Osteocyte (in vitro differentiated cells): ENCODE measurements around the gene RREB1. TPM values are rescaled to one million over a fixed set of nuclear protein-coding genes. Genes with fewer than 3 reads are reported as not detected.

Experiments used
- DNase-seq: peaks from one replicate; pipeline ENCODE4 v3.0.0; 2021; ENCODE audit warnings: mixed read lengths; ENCODE audit not compliant: unreplicated experiment; ENCODE audit errors: extremely low spot score
- H3K27ac Mint-ChIP-seq: one replicate; pipeline ENCODE4 v1.8.0; 2021; ENCODE audit warnings: mild to moderate bottlenecking, mixed read lengths; ENCODE audit not compliant: unreplicated experiment
- H3K27me3 Mint-ChIP-seq: one replicate; pipeline ENCODE4 v1.8.0; 2021; ENCODE audit warnings: mixed read lengths; ENCODE audit not compliant: unreplicated experiment
- H3K36me3 Mint-ChIP-seq: one replicate; pipeline ENCODE4 v1.8.0; 2021; ENCODE audit warnings: mixed read lengths; ENCODE audit not compliant: unreplicated experiment
- H3K4me1 Mint-ChIP-seq: one replicate; pipeline ENCODE4 v1.8.0; 2021; ENCODE audit warnings: mixed read lengths; ENCODE audit not compliant: unreplicated experiment
- H3K4me3 Mint-ChIP-seq: one replicate; pipeline ENCODE4 v1.8.0; 2021; ENCODE audit warnings: mild to moderate bottlenecking, moderate library complexity, mixed read lengths; ENCODE audit not compliant: unreplicated experiment
- H3K9me3 Mint-ChIP-seq: one replicate; pipeline ENCODE4 v1.8.0; 2021; ENCODE audit warnings: mixed read lengths; ENCODE audit not compliant: unreplicated experiment
- CTCF ChIP-seq: fragments of 200-600 bp; sonication (generic); IDR thresholded peaks from 2 replicates; pipeline ENCODE4 v1.5.0; 2021; ENCODE audit warnings: antibody characterized with exemption, mild to moderate bottlenecking, moderate library complexity
- total RNA-seq: library from RNA; stranded (reverse); gene quantifications from 2 replicates; pipeline ENCODE4 v1.2.1, GENCODE V29; 2021

Gene RREB1
- total RNA-seq, 1 donor from 2014 or later: 29.9 TPM

DNA sequence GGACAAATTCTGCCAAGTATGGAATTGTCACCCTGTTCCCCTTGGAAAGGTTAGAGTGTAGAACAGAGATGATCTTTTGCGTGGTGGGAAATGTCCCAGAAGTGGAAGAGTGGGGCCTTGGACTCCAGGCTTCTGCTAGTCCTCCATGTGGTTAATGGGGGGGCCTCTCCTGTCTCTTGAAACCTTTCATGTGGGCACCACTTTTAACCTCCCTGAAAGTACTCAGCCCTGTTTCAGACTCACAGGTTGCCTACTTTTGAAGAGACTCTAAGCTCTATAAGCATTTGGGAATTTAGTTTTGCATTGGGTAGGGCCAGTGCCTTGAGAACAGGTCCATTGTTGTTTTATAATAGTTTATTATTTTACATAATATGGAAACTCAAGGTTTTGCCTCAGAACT lies 17.5 kb downstream of the RREB1 start:
- no peak for TF ChIP-seq CTCF
- peaks cover 15% of the 10 kb centered on the region for H3K4me1 Mint-ChIP-seq
- peaks cover 9% of the 10 kb centered on the region for H3K36me3 Mint-ChIP-seq
- no peak overlapping the region for H3K4me3 Mint-ChIP-seq
- no peaks in the 10 kb centered on the region for H3K9me3 Mint-ChIP-seq
- no peaks in the 10 kb centered on the region for H3K27me3 Mint-ChIP-seq
- no peak overlapping the region for H3K27ac Mint-ChIP-seq
- DNase-seq: no peak

- DNase-seq: no peak
- Mint-ChIP-seq H3K36me3 (peaks cover 10% of the 10 kb centered on the region), H3K27ac (peak overlapping the region; percentile 16), H3K4me3 (no peak overlapping the region), H3K9me3 (no peaks in the 10 kb centered on the region), H3K4me1 (peaks cover 15% of the 10 kb centered on the region), H3K27me3 (no peaks in the 10 kb centered on the region)
- TF ChIP-seq CTCF: no peak
These were observed 19.0 kb downstream of the RREB1 start for GRCh38 chr6:7126754-7127153.

GRCh38 chr6:7127680-7128079 lies 19.9 kb downstream of the RREB1 start:
- Mint-ChIP-seq H3K27me3 (no peaks in the 10 kb centered on the region), H3K36me3 (peaks cover 4% of the 10 kb centered on the region), H3K4me1 (peaks cover 18% of the 10 kb centered on the region), H3K27ac (no peak overlapping the region), H3K9me3 (no peaks in the 10 kb centered on the region), H3K4me3 (no peak overlapping the region)
- DNase-seq: no peak
- TF ChIP-seq CTCF: no peak

DNA sequence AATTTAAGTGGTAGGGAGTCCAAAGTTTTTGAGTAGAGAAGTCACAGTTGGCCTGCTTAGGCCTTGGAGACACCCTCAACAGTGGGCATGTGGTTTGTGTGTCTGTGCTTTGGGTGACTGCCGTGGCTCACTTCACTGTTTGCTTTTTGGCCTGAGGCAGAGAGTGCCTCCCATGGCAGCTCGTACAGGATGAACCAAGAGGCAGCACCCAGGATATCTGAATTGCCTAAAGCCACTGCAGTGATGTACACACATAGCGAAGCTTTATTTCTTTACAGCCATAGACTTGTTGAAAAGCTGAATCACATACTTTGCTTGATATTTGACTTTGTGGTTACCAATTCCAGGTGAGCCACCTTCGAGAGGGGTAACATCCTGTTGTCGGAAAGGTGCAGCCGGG lies 21.6 kb downstream of the RREB1 start:
- TF ChIP-seq CTCF: no peak
- H3K27me3 Mint-ChIP-seq: no peaks in the 10 kb centered on the region
- H3K4me3 Mint-ChIP-seq: no peak overlapping the region
- no peaks in the 10 kb centered on the region for H3K9me3 Mint-ChIP-seq
- no peak overlapping the region for H3K27ac Mint-ChIP-seq
- no peak for DNase-seq
- peaks cover 2% of the 10 kb centered on the region for H3K36me3 Mint-ChIP-seq
- H3K4me1 Mint-ChIP-seq: peaks cover 18% of the 10 kb centered on the region

- no peak for DNase-seq
- Mint-ChIP-seq H3K4me1 (peaks cover 19% of the 10 kb centered on the region), H3K27me3 (no peaks in the 10 kb centered on the region), H3K4me3 (no peak overlapping the region), H3K9me3 (no peaks in the 10 kb centered on the region), H3K27ac (peak overlapping the region; percentile 8), H3K36me3 (peaks cover 2% of the 10 kb centered on the region)
- TF ChIP-seq CTCF: no peak
These were observed 22.2 kb downstream of the RREB1 start for GRCh38 chr6:7129784-7130569.
